SK-N-SH (cell line): ENCODE data around the gene ARHGAP10. TPM values are rescaled to one million over a fixed set of nuclear protein-coding genes. Genes with fewer than 3 reads are reported as not detected.

Experiments
- CTCF ChIA-PET: fragments of 300-600, 350-600 bp; formaldehyde crosslinking; extraction: SDS; loops from one replicate; lab custom pipeline; 2021; lab: Yijun Ruan, JAX
- POLR2A ChIA-PET: fragments of 350-600 bp; sonication (Branson Sonifier 250); formaldehyde crosslinking; extraction: SDS; loops from one replicate; lab custom pipeline; 2020; ENCODE audit warnings: antibody characterized with exemption, inconsistent platforms; lab: Yijun Ruan, JAX
- DNase-seq: peaks from one replicate; pipeline ENCODE4 v3.0.0; 2012
- H2AFZ ChIP-seq: fragments of 200-600 bp; sonication (generic); 2 replicates; pipeline ENCODE4 v1.8.1; 2016; ENCODE audit warnings: antibody characterized with exemption, mild to moderate bottlenecking, low read depth
- H3F3A ChIP-seq: fragments of 200-600 bp; sonication (generic); replicated peaks from 2 replicates; pipeline ENCODE3; 2016; ENCODE audit warnings: antibody characterized with exemption, mild to moderate bottlenecking; ENCODE audit not compliant: insufficient read depth
- H3K27ac ChIP-seq, 2 experiments: fragments of 200-500 bp in 1 of 2; fragments of 200-600 bp in 1 of 2; sonication (Bioruptor generic) in 1 of 2; sonication (generic), shearing (Covaris generic) in 1 of 2; 2 replicates each; pipeline versions ENCODE4 v1.5.1 to v1.6.1; 2014 to 2016; ENCODE audit warnings: low read depth in 2 of 2, inconsistent platforms in 1 of 2, low read length in 1 of 2, mild to moderate bottlenecking in 1 of 2, mixed read lengths in 1 of 2
- H3K27me3 ChIP-seq: fragments of 200-600 bp; sonication (generic), shearing (Covaris generic); 2 replicates; pipeline ENCODE4 v1.6.1; 2016; ENCODE audit warnings: mixed run types; ENCODE audit not compliant: insufficient read depth
- H3K36me3 ChIP-seq, 2 experiments: fragments of 200-500 bp in 1 of 2; fragments of 200-600 bp in 1 of 2; sonication (Bioruptor generic) in 1 of 2; sonication (generic) in 1 of 2; replicated peaks in 1 of 2; 2 replicates each; pipeline versions ENCODE3 to v1.5.1; 2014 to 2016; ENCODE audit warnings: low read length in 1 of 2, mild to moderate bottlenecking in 1 of 2; ENCODE audit not compliant: insufficient read depth in 2 of 2, control insufficient read depth in 1 of 2
- H3K4me1 ChIP-seq, 2 experiments: fragments of 200-500 bp in 1 of 2; fragments of 200-600 bp in 1 of 2; sonication (Bioruptor generic) in 1 of 2; sonication (generic), shearing (Covaris generic) in 1 of 2; 2 replicates each; pipeline versions ENCODE4 v1.5.1 to v1.6.1; 2014 to 2016; ENCODE audit warnings: low read depth in 1 of 2, low read length in 1 of 2, mixed run types in 1 of 2; ENCODE audit not compliant: insufficient read depth in 2 of 2, control insufficient read depth in 1 of 2
- H3K4me2 ChIP-seq: fragments of 200-600 bp; sonication (generic), shearing (Covaris generic); 2 replicates; pipeline ENCODE4 v1.6.1; 2017; ENCODE audit warnings: mixed run types
- H3K4me3 ChIP-seq, 2 experiments: fragments of 200-500 bp in 1 of 2; fragments of 200-600 bp in 1 of 2; sonication (Bioruptor generic) in 1 of 2; sonication (generic), shearing (Covaris generic) in 1 of 2; 2 replicates each; pipeline versions ENCODE4 v1.5.1 to v1.8.1; 2014 to 2016; ENCODE audit warnings: low read depth in 2 of 2, inconsistent platforms in 1 of 2, low read length in 1 of 2, mild to moderate bottlenecking in 1 of 2, mixed read lengths in 1 of 2, moderate library complexity in 1 of 2
- H3K79me2 ChIP-seq: fragments of 200-600 bp; sonication (generic); 2 replicates; pipeline ENCODE4 v1.8.1; 2017; ENCODE audit warnings: mild to moderate bottlenecking; ENCODE audit not compliant: insufficient read depth
- H3K9ac ChIP-seq: fragments of 200-600 bp; sonication (generic); 2 replicates; pipeline ENCODE4 v1.6.1; 2017; ENCODE audit warnings: mixed run types
- H3K9me2 ChIP-seq: fragments of 200-600 bp; sonication (generic); 2 replicates; pipeline ENCODE4 v1.6.1; 2017; ENCODE audit warnings: mixed run types
- H3K9me3 ChIP-seq: fragments of 200-600 bp; sonication (generic); 2 replicates; pipeline ENCODE4 v1.6.1; 2017; ENCODE audit warnings: mixed run types, mild to moderate bottlenecking, moderate library complexity
- H4K20me1 ChIP-seq: fragments of 200-600 bp; sonication (generic); 2 replicates; pipeline ENCODE4 v1.6.1; 2017; ENCODE audit warnings: mild to moderate bottlenecking, mixed run types; ENCODE audit not compliant: insufficient read depth
- CHD2 ChIP-seq: fragments of 150-350 bp; IDR thresholded peaks from 2 replicates; pipeline ENCODE4 v1.6.1; 2018; ENCODE audit warnings: low read length; ENCODE audit not compliant: partially characterized antibody
- ELF1 ChIP-seq: IDR thresholded peaks from 2 replicates; pipeline ENCODE4 v1.4.0; 2012
- EP300 ChIP-seq, 2 experiments: IDR thresholded peaks; 2 replicates each; pipeline versions ENCODE4 v1.4.0 to v1.6.1; 2012; ENCODE audit warnings: borderline replicate concordance in 1 of 2, low read depth in 1 of 2, low read length in 1 of 2
- EZH2phosphoT487 ChIP-seq: fragments of 200-600 bp; sonication (generic); IDR thresholded peaks from 2 replicates; pipeline ENCODE4 v1.6.1; 2017; ENCODE audit warnings: low read depth, mixed run types, mild to moderate bottlenecking, antibody characterized with exemption, moderate library complexity, borderline replicate concordance
- FOSL2 ChIP-seq: IDR thresholded peaks from 2 replicates; pipeline ENCODE4 v1.4.0; 2012; ENCODE audit warnings: low read depth, mild to moderate bottlenecking, moderate library complexity, borderline replicate concordance
- IRF3 ChIP-seq: fragments of 150-350 bp; IDR thresholded peaks from 2 replicates; pipeline ENCODE4 v1.6.1; 2016; ENCODE audit warnings: mild to moderate bottlenecking, low read depth, low read length
- JUND ChIP-seq: IDR thresholded peaks from 2 replicates; pipeline ENCODE4 v1.4.0; 2012
- MAX ChIP-seq: IDR thresholded peaks from 2 replicates; pipeline ENCODE4 v1.4.0; 2012; ENCODE audit warnings: low read depth
- MEF2A ChIP-seq: IDR thresholded peaks from 2 replicates; pipeline ENCODE4 v1.4.0; 2012; ENCODE audit warnings: low read depth, borderline replicate concordance
- RAD21 ChIP-seq: IDR thresholded peaks from 2 replicates; pipeline ENCODE4 v1.6.1; 2012; ENCODE audit warnings: mild to moderate bottlenecking, low read length
- RCOR1 ChIP-seq: fragments of 150-350 bp; IDR thresholded peaks from 2 replicates; pipeline ENCODE4 v1.6.1; 2017; ENCODE audit warnings: antibody characterized with exemption, low read length
- RFX5 ChIP-seq: IDR thresholded peaks from 2 replicates; pipeline ENCODE4 v1.6.1; 2012; ENCODE audit warnings: mild to moderate bottlenecking, improper control_type of control experiment, low read length
- SMC3 ChIP-seq: IDR thresholded peaks from 2 replicates; pipeline ENCODE4 v1.6.1; 2012; ENCODE audit warnings: low read depth, low read length, improper control_type of control experiment
- TEAD4 ChIP-seq: IDR thresholded peaks from 2 replicates; pipeline ENCODE4 v1.4.0; 2012; ENCODE audit warnings: mild to moderate bottlenecking, borderline replicate concordance; ENCODE audit not compliant: insufficient read depth
- WGBS: methylation state at CpG from one replicate; pipeline ENCODE4 v1.1.6; 2017; ENCODE audit warnings: low lambda C conversion rate; 5-methylcytosine and 5-hydroxymethylcytosine counted together
- polyA plus RNA-seq, 3 experiments: library from polyadenylated mRNA; depleted of rRNA; stranded (reverse); fragments of >200 nt; gene quantifications; 2 replicates each; pipeline ENCODE4 v1.2.3, GENCODE V29; 2012
- TF ChIP-seq, protein P1 (sequence below): fragments of 150-350 bp; IDR thresholded peaks from 2 replicates; pipeline ENCODE4 v1.6.1; 2017; ENCODE audit warnings: antibody characterized with exemption, low read length, low read depth, borderline replicate concordance
- TF ChIP-seq, protein P2 (sequence below): fragments of 200-600 bp; sonication (generic); IDR thresholded peaks from 2 replicates; pipeline ENCODE4 v1.6.1; 2017; ENCODE audit warnings: antibody characterized with exemption, mild to moderate bottlenecking, moderate library complexity
- TF ChIP-seq, protein P3 (sequence below): IDR thresholded peaks from 2 replicates; pipeline ENCODE4; 2012

ARHGAP10 gene
- polyA plus RNA-seq, 1 of the 3 experiments (the other 2 are of a cell fraction): 15.1 TPM

GRCh38 chr4:147840838-147841738, 109.2 kb downstream of the ARHGAP10 start:
- H3K4me2 ChIP-seq: no peak overlapping the region
- 90% methylated on average over 4 of the region's 4 CpGs for WGBS
- no peak overlapping the region for H3K27ac ChIP-seq
- no peaks in the 10 kb centered on the region for H4K20me1 ChIP-seq
- no peak for DNase-seq
- H2AFZ ChIP-seq: no peak overlapping the region
- peaks cover 3 to 6% of the 10 kb centered on the region in 2 experiments for H3K36me3 ChIP-seq
- no peak for TF ChIP-seq SMC3
- no peak for TF ChIP-seq RCOR1
- no peak for TF ChIP-seq IRF3
- TF ChIP-seq, protein P1, sequence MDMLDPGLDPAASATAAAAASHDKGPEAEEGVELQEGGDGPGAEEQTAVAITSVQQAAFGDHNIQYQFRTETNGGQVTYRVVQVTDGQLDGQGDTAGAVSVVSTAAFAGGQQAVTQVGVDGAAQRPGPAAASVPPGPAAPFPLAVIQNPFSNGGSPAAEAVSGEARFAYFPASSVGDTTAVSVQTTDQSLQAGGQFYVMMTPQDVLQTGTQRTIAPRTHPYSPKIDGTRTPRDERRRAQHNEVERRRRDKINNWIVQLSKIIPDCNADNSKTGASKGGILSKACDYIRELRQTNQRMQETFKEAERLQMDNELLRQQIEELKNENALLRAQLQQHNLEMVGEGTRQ: no peak
- no peak for TF ChIP-seq MAX
- no peak for TF ChIP-seq TEAD4
- no peak for TF ChIP-seq RAD21
- TF ChIP-seq JUND: no peak
- TF ChIP-seq MEF2A: no peak
- no peak for TF ChIP-seq EP300 (IDR thresholded peaks at IDR 0.05; ENCODE audit: borderline replicate concordance in 1 of 2, low read depth in 1 of 2, low read length in 1 of 2)
- TF ChIP-seq ELF1: no peak
- no peak for TF ChIP-seq RFX5
- no peak for TF ChIP-seq CHD2
- TF ChIP-seq FOSL2: no peak
- TF ChIP-seq EZH2phosphoT487: no peak
- TF ChIP-seq, protein P2, sequence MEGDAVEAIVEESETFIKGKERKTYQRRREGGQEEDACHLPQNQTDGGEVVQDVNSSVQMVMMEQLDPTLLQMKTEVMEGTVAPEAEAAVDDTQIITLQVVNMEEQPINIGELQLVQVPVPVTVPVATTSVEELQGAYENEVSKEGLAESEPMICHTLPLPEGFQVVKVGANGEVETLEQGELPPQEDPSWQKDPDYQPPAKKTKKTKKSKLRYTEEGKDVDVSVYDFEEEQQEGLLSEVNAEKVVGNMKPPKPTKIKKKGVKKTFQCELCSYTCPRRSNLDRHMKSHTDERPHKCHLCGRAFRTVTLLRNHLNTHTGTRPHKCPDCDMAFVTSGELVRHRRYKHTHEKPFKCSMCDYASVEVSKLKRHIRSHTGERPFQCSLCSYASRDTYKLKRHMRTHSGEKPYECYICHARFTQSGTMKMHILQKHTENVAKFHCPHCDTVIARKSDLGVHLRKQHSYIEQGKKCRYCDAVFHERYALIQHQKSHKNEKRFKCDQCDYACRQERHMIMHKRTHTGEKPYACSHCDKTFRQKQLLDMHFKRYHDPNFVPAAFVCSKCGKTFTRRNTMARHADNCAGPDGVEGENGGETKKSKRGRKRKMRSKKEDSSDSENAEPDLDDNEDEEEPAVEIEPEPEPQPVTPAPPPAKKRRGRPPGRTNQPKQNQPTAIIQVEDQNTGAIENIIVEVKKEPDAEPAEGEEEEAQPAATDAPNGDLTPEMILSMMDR: no peak
- TF ChIP-seq, protein P3, sequence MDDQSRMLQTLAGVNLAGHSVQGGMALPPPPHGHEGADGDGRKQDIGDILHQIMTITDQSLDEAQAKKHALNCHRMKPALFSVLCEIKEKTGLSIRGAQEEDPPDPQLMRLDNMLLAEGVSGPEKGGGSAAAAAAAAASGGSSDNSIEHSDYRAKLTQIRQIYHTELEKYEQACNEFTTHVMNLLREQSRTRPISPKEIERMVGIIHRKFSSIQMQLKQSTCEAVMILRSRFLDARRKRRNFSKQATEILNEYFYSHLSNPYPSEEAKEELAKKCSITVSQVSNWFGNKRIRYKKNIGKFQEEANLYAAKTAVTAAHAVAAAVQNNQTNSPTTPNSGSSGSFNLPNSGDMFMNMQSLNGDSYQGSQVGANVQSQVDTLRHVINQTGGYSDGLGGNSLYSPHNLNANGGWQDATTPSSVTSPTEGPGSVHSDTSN: no peak
- no peaks in the 10 kb centered on the region for H3K9me2 ChIP-seq
- H3K9ac ChIP-seq: no peak overlapping the region
- ChIA-PET POLR2A (no interaction called here), CTCF (interaction anchor here (0.9 to 3.5 kb wide), 3 partner anchors 10 to 25 kb away, joined by 3 to 13 read pairs (median 4); no protein-coding TSS in a partner anchor)
- peaks cover 7% of the 10 kb centered on the region; the same call in 1 of the 2 replicates for H3K79me2 ChIP-seq
- no peak overlapping the region for H3K4me3 ChIP-seq
- peaks cover 8% of the 10 kb centered on the region in 2 experiments for H3K4me1 ChIP-seq
- H3K27me3 ChIP-seq: no peaks in the 10 kb centered on the region
- H3F3A ChIP-seq: peaks cover 6% of the 10 kb centered on the region
- no peaks in the 10 kb centered on the region for H3K9me3 ChIP-seq
